Stomach (tissue), 9 donors: ENCODE measurements around the gene IQSEC3. TPM values are rescaled to one million over a fixed set of nuclear protein-coding genes. Genes with fewer than 3 reads are reported as not detected.

Experiments used
- DNase-seq, 2 donors: peaks; one replicate each; pipeline versions ENCODE4 v3.0.0 to v3.0.0-alpha.2; 2013 to 2019
- H3K27ac ChIP-seq, 5 donors: fragments of 200-600 bp in 4 of 5; sonication (generic) in 4 of 5; one replicate each; pipeline ENCODE4 v1.5.1; 2013 to 2019; ENCODE audit warnings: mild to moderate bottlenecking in 1 of 5, moderate library complexity in 1 of 5
- H3K27me3 ChIP-seq, 3 donors: fragments of 200-600 bp; sonication (generic); one replicate each; pipeline ENCODE4 v1.5.1; 2017 to 2019; ENCODE audit warnings: mixed run types in 1 of 3
- H3K36me3 ChIP-seq, 4 donors: fragments of 200-600 bp; sonication (generic); 1 replicate in 3 of 4; 2 replicates in 1 of 4; pipeline ENCODE4 v1.5.1; 2016 to 2019
- H3K4me1 ChIP-seq, 4 donors: fragments of 200-600 bp; sonication (generic); one replicate each; pipeline ENCODE4 v1.5.1; 2016 to 2019
- H3K4me3 ChIP-seq, 4 donors: fragments of 200-600 bp; sonication (generic) in 3 of 4; one replicate each; pipeline ENCODE4 v1.5.1; 2016 to 2019; ENCODE audit warnings: mild to moderate bottlenecking in 1 of 4
- H3K9me3 ChIP-seq, 4 donors: fragments of 200-600 bp; sonication (generic); one replicate each; pipeline ENCODE4 v1.5.1; 2016 to 2019
- EP300 ChIP-seq: sonication (generic); formaldehyde crosslinking; IDR thresholded peaks from one replicate; pipeline ENCODE4 v1.6.1; 2017; ENCODE audit warnings: antibody characterized with exemption
- POLR2A ChIP-seq, 4 donors: fragments of 450-650 bp; IDR thresholded peaks; one replicate each; pipeline ENCODE4 v1.6.1; 2016; ENCODE audit warnings: antibody characterized with exemption in 4 of 4, control low read depth in 2 of 4, mild to moderate bottlenecking in 1 of 4, moderate library complexity in 1 of 4
- POLR2AphosphoS5 ChIP-seq, 3 donors: sonication (generic); formaldehyde crosslinking; IDR thresholded peaks; one replicate each; pipeline ENCODE4 v1.6.1; 2016; ENCODE audit warnings: antibody characterized with exemption in 3 of 3
- WGBS, 5 donors: extraction: QIAGEN DNeasy Blood & Tissue Kit in 3 of 5; methylation state at CpG; one replicate each; pipeline versions ENCODE4 v1.1.5 to v1.1.7; 2013 to 2018; 5-methylcytosine and 5-hydroxymethylcytosine counted together
- intact Hi-C: fragments of 100-400 bp; cut with DNase I; formaldehyde crosslinking; loops from one replicate; pipeline ENCODE4 v1.15.1; 2023; ENCODE audit warnings: low total_unique reads
- polyA plus RNA-seq, 3 donors: library from polyadenylated mRNA; stranded (reverse); fragments of 200-250 nt; gene quantifications; one replicate each; pipeline ENCODE4 v1.2.3, GENCODE V29; 2013
- total RNA-seq, 5 donors: library from RNA; depleted of rRNA; stranded (reverse); fragments of >200 nt; gene quantifications; one replicate each; pipeline versions ENCODE4 v1.1.0 to v1.2.3, GENCODE V29; 2014 to 2016
- TF ChIP-seq, protein P1 (sequence below), 7 experiments: fragments of 450-650 bp in 4 of 7; fragments of 200-600 bp in 3 of 7; sonication (generic) in 3 of 7; IDR thresholded peaks; one replicate each; pipeline ENCODE4 v1.5.1; 2016 to 2019; ENCODE audit warnings: antibody characterized with exemption in 7 of 7, control low read depth in 2 of 7, mild to moderate bottlenecking in 1 of 7
- donor health status: healthy with polysubstance abuse.
- donor health status: Bipolar disorder and iron deficiency.
- donor health status: healthy.

Gene IQSEC3
- total and polyA plus RNA-seq, 8 donors, result 0.08 to 1.7 (median 0.87) TPM; not detected in 2

DNA sequence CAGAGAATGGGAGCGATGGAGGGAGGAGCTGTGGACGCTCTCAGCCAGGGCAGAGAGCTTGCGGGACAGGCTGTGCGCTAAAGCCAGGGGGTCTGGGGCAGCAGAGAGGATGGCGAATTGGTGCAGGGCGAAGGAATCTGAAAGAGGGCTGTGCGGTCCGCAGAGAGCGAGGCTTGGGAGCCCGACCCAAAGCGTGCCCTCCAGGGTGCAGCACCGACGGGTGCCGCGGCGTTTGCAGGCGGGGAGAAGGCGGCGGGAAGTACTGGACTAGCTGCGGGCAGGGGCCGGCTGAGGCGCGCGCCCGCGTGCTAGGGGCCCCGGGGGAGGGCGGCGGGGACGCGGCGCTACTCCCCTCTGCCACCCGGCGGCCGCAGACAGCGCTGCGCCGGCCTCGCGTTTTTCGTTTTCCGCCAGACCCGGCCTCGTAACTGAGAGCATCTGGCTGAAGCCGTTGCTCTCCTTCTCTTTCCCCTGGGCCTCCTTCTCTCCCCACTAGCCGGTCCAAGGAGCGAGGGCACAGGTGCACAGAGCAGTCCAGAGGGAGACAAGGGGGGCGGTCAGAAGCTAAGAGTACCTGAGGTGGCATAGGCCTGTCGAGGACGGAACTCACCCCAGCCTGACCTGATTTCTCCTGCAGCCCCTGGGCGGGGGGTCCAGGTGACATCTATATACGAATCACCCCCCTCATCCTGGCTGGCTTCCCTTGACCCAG, 122.5 kb downstream of the IQSEC3 start:
- TF ChIP-seq EP300 (no peak), POLR2A (IDR thresholded peaks at IDR 0.05) (no peak), POLR2AphosphoS5 (IDR thresholded peaks at IDR 0.05) (no peak)
- TF ChIP-seq, protein P1, sequence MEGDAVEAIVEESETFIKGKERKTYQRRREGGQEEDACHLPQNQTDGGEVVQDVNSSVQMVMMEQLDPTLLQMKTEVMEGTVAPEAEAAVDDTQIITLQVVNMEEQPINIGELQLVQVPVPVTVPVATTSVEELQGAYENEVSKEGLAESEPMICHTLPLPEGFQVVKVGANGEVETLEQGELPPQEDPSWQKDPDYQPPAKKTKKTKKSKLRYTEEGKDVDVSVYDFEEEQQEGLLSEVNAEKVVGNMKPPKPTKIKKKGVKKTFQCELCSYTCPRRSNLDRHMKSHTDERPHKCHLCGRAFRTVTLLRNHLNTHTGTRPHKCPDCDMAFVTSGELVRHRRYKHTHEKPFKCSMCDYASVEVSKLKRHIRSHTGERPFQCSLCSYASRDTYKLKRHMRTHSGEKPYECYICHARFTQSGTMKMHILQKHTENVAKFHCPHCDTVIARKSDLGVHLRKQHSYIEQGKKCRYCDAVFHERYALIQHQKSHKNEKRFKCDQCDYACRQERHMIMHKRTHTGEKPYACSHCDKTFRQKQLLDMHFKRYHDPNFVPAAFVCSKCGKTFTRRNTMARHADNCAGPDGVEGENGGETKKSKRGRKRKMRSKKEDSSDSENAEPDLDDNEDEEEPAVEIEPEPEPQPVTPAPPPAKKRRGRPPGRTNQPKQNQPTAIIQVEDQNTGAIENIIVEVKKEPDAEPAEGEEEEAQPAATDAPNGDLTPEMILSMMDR (IDR thresholded peaks at IDR 0.05), result peak in 5 of 7 experiments; percentile 22 to 80 (median 77)
- H3K9me3 ChIP-seq, result no peaks in the 10 kb centered on the region
- no peaks in the 10 kb centered on the region for H3K36me3 ChIP-seq
- DNase-seq, result peak; percentile 57 to 91
- H3K4me3 ChIP-seq, result peak overlapping the region; percentile 40 to 66 (median 46)
- H3K27me3 ChIP-seq, result peaks cover 0 to 48% (median 22%) of the 10 kb centered on the region in 3 donors
- peaks cover 0 to 17% (median 14%) of the 10 kb centered on the region in 4 donors for H3K4me1 ChIP-seq
- intact Hi-C loops, result no loop called here
- 3 to 9% (median 7%) methylated on average over 26 to 52 of the region's 52 CpGs for WGBS, 5 donors
- peak overlapping the region in 1 of 5 donors; percentile 9 for H3K27ac ChIP-seq

DNA sequence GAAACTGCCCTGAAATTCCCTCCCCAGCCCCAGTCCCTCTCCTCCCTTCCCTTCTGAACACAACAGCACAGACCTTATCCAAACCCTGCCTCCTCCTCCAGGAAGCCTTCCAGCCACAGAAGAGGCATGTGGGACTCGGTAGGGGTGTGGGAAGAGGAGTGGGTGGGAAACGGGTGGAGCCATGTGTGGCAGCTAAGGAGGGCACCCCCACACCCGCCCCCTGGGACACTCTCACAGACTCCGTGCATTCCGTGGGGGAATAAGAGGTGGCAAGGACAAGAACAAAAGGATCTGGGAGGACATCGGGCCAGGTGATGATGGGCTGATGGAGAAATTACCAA, 123.0 kb downstream of the IQSEC3 start:
- TF ChIP-seq POLR2AphosphoS5 (IDR thresholded peaks at IDR 0.05), result no peak
- TF ChIP-seq POLR2A (IDR thresholded peaks at IDR 0.05), result no peak
- TF ChIP-seq, protein P1 (IDR thresholded peaks at IDR 0.05), result no peak
- Histone ChIP-seq H3K9me3 (no peaks in the 10 kb centered on the region), H3K4me3 (peak overlapping the region in 2 of 4 donors; percentile 40 to 66), H3K27ac (no peak overlapping the region), H3K36me3 (no peaks in the 10 kb centered on the region), H3K4me1 (peaks cover 0 to 17% (median 14%) of the 10 kb centered on the region in 4 donors), H3K27me3 (peaks cover 0 to 53% (median 26%) of the 10 kb centered on the region in 3 donors)
- 71 to 78% (median 75%) methylated on average over 6 of the region's 6 CpGs for WGBS, 5 donors
- intact Hi-C loops, result no loop called here
- no peak for DNase-seq

DNA sequence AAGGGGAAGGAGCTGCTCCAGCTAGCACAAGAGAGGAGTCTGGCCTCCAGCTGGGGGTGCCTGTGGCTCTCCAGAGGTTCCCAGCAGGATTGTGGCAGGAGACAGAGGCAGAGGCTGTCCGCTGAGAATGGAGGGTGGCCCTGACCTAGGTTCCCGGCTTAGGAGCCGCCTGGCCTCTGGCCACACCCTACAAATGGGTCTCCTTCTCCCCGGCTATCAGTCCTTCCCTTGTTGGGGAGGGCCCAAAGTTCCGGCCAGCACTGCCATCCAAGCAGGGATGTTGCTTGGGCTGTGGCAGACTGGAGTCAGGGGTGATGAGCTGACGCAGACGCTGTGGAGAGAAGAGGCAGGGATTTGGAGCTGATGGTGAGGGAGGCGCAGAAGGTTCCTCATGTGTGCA, 124.3 kb downstream of the IQSEC3 start:
- WGBS, 5 donors, result 82 to 90% (median 87%) methylated on average over 7 to 8 of the region's 8 CpGs
- intact Hi-C loops, result no loop called here
- DNase-seq, result no peak
- peaks cover 0 to 66% (median 34%) of the 10 kb centered on the region in 3 donors for H3K27me3 ChIP-seq
- no peak overlapping the region for H3K4me3 ChIP-seq
- peaks cover 0 to 17% (median 14%) of the 10 kb centered on the region in 4 donors for H3K4me1 ChIP-seq
- H3K36me3 ChIP-seq, result no peaks in the 10 kb centered on the region
- H3K9me3 ChIP-seq, result no peaks in the 10 kb centered on the region
- TF ChIP-seq POLR2A (IDR thresholded peaks at IDR 0.05) (no peak), POLR2AphosphoS5 (IDR thresholded peaks at IDR 0.05) (no peak), EP300 (no peak)
- TF ChIP-seq, protein P1 (IDR thresholded peaks at IDR 0.05), result no peak
- no peak overlapping the region for H3K27ac ChIP-seq

DNA sequence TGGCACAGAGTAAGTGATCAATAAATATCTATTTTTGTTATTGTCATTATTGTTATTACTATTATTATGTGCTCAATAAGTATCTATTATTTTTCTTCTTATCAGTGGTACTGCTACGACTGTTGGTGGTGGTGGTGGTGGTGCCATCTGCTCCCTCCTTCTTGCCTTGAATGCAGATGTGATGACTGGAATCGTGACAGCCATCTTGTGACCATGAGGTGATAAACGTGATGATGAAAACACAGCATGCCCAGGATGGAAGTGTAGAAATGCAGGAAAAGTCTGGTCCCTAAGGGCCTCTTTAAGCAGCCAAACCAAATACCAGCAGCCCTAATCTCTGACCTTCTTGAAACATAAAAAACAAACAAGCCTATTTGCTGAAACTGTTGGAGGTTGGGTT, 125.0 kb downstream of the IQSEC3 start:
- no peak for DNase-seq
- intact Hi-C loops, result no loop called here

More for the DNA sequence above, 125.0 kb downstream of the IQSEC3 start:
- TF ChIP-seq EP300, result no peak
- no peak for TF ChIP-seq POLR2A (IDR thresholded peaks at IDR 0.05)
- TF ChIP-seq, protein P1 (IDR thresholded peaks at IDR 0.05), result no peak
- TF ChIP-seq POLR2AphosphoS5 (IDR thresholded peaks at IDR 0.05), result no peak
- WGBS, 5 donors, result 62 to 69% (median 66%) methylated on average over 3 of the region's 3 CpGs
- peaks cover 0 to 17% (median 14%) of the 10 kb centered on the region in 4 donors for H3K4me1 ChIP-seq
- no peaks in the 10 kb centered on the region for H3K36me3 ChIP-seq
- H3K4me3 ChIP-seq, result no peak overlapping the region
- H3K27ac ChIP-seq, result no peak overlapping the region
- H3K9me3 ChIP-seq, result no peaks in the 10 kb centered on the region
- H3K27me3 ChIP-seq, result peaks cover 0 to 73% (median 34%) of the 10 kb centered on the region in 3 donors
